HepG2 (cell line): ENCODE measurements around the gene IGF2BP3. TPM values are rescaled to one million over a fixed set of nuclear protein-coding genes. Genes with fewer than 3 reads are reported as not detected.

Experiments used
- DMAP1 ChIP-seq: IDR thresholded peaks from 2 replicates; pipeline ENCODE4 v1.6.1; 2016
- GFI1 ChIP-seq: sonication (generic); formaldehyde crosslinking; IDR thresholded peaks from 2 replicates; pipeline ENCODE4 v1.5.0; 2020; ENCODE audit warnings: missing genetic modification reagents, mild to moderate bottlenecking, borderline replicate concordance
- GPN1 ChIP-seq: sonication (generic); formaldehyde crosslinking; IDR thresholded peaks from 2 replicates; pipeline ENCODE4 v1.5.1; 2020; ENCODE audit warnings: missing genetic modification reagents, borderline replicate concordance
- KLF13 ChIP-seq: sonication (generic); formaldehyde crosslinking; IDR thresholded peaks from 2 replicates; pipeline ENCODE4 v1.4.0; 2020; ENCODE audit warnings: mild to moderate bottlenecking, missing genetic modification reagents
- PPARG ChIP-seq: conservative IDR thresholded peaks from 2 replicates; pipeline ENCODE4 v1.6.1; 2016; ENCODE audit warnings: missing biosample characterization, missing genetic modification reagents
- polyA plus RNA-seq, 8 experiments: library from polyadenylated mRNA; depleted of rRNA in 3 of 8; stranded (reverse) in 7 of 8; unstranded in 1 of 8; fragments of >200 nt; fragmentation: Illumina TruSeq in 4 of 8; extraction: Trizol in 4 of 8; gene quantifications; 2 replicates each; pipeline versions ENCODE4 v1.2.1 to v1.2.3, GENCODE V29; 2011 to 2016; ENCODE audit warnings: low read depth in 4 of 8, missing spikeins in 1 of 8, mixed read lengths in 1 of 8; ENCODE audit not compliant: insufficient read depth in 1 of 8
- total RNA-seq, 5 experiments: library from RNA; depleted of rRNA; stranded (reverse); fragments of >200 nt; fragmentation: Illumina TruSeq; extraction: Trizol; gene quantifications; 2 replicates each; pipeline ENCODE4 v1.2.3, GENCODE V29; 2016; ENCODE audit warnings: low read depth in 1 of 5
- TF ChIP-seq, protein P1 (sequence below): sonication (generic); formaldehyde crosslinking; IDR thresholded peaks from 2 replicates; pipeline ENCODE4 v1.4.0; 2020; ENCODE audit warnings: mild to moderate bottlenecking, missing genetic modification reagents, borderline replicate concordance
- TF ChIP-seq, protein P2 (sequence below): sonication (generic); formaldehyde crosslinking; IDR thresholded peaks from 2 replicates; pipeline ENCODE4 v1.5.1; 2020; ENCODE audit warnings: mild to moderate bottlenecking, missing genetic modification reagents, moderate library complexity
- TF ChIP-seq, protein P3 (sequence below): sonication (generic); formaldehyde crosslinking; IDR thresholded peaks from 2 replicates; pipeline ENCODE4 v1.4.0; 2020; ENCODE audit warnings: mild to moderate bottlenecking, missing genetic modification reagents
- TF ChIP-seq, protein P4 (sequence below): IDR thresholded peaks from 2 replicates; pipeline ENCODE4 v1.6.1; 2016; ENCODE audit warnings: mild to moderate bottlenecking
- TF ChIP-seq, protein P5 (sequence below): sonication (generic); formaldehyde crosslinking; IDR thresholded peaks from 2 replicates; pipeline ENCODE4 v1.4.0; 2020; ENCODE audit warnings: missing genetic modification reagents
- TF ChIP-seq, protein P6 (sequence below): sonication (generic); formaldehyde crosslinking; IDR thresholded peaks from 2 replicates; pipeline ENCODE4 v1.4.0; 2020; ENCODE audit warnings: missing genetic modification reagents, borderline replicate concordance
- TF ChIP-seq, protein P7 (sequence below): sonication (generic); formaldehyde crosslinking; IDR thresholded peaks from 2 replicates; pipeline ENCODE4 v1.5.0; 2020; ENCODE audit warnings: missing genetic modification reagents, mild to moderate bottlenecking, borderline replicate concordance

IGF2BP3 gene
- total and polyA plus RNA-seq, 2 of the 13 experiments (the other 11 are each of a cell fraction or from before 2014, with no cell fraction given): 37.7 to 39.5 TPM

DNA sequence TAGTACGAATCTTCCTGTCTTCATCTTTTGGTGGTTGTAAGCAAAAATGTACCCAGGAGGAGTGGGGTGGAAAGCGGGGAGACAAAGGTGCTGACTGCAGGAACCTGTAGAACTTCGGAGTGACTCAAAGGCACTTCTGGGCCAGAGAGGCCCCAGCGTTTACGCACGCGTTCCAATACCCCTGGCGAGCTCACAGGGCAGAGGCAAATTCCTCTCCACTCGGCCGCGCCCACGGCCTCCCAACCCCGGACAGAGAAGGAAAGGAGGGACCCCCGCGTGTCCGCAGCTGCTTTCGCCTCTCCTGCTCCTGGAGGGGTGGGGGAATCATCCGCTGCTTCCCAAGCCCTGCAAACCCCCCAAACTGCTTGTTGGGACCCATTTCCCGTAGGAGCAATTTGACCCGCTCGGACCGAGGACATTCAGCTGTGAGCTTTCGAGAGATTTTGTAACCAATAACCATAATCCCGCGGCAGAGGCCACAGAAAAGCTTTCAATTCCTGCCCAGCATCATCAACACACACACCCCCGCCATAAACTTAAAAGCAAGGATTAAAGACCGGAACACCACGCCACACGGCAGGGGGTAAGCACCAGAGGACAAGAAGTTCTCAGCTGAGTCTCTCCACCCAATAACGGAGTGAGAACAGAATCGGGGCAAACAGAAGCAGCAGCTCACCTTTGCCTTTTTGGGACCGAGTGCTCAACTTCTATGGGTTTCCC is 2.3 kb downstream of the IGF2BP3 start (continued):
- TF ChIP-seq, protein P1, sequence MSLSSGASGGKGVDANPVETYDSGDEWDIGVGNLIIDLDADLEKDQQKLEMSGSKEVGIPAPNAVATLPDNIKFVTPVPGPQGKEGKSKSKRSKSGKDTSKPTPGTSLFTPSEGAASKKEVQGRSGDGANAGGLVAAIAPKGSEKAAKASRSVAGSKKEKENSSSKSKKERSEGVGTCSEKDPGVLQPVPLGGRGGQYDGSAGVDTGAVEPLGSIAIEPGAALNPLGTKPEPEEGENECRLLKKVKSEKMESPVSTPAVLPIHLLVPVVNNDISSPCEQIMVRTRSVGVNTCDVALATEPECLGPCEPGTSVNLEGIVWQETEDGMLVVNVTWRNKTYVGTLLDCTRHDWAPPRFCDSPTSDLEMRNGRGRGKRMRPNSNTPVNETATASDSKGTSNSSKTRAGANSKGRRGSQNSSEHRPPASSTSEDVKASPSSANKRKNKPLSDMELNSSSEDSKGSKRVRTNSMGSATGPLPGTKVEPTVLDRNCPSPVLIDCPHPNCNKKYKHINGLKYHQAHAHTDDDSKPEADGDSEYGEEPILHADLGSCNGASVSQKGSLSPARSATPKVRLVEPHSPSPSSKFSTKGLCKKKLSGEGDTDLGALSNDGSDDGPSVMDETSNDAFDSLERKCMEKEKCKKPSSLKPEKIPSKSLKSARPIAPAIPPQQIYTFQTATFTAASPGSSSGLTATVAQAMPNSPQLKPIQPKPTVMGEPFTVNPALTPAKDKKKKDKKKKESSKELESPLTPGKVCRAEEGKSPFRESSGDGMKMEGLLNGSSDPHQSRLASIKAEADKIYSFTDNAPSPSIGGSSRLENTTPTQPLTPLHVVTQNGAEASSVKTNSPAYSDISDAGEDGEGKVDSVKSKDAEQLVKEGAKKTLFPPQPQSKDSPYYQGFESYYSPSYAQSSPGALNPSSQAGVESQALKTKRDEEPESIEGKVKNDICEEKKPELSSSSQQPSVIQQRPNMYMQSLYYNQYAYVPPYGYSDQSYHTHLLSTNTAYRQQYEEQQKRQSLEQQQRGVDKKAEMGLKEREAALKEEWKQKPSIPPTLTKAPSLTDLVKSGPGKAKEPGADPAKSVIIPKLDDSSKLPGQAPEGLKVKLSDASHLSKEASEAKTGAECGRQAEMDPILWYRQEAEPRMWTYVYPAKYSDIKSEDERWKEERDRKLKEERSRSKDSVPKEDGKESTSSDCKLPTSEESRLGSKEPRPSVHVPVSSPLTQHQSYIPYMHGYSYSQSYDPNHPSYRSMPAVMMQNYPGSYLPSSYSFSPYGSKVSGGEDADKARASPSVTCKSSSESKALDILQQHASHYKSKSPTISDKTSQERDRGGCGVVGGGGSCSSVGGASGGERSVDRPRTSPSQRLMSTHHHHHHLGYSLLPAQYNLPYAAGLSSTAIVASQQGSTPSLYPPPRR: 0 out of 2 replicates have a peak, but pooled peaks have one; percentile 21
- TF ChIP-seq, protein P2, sequence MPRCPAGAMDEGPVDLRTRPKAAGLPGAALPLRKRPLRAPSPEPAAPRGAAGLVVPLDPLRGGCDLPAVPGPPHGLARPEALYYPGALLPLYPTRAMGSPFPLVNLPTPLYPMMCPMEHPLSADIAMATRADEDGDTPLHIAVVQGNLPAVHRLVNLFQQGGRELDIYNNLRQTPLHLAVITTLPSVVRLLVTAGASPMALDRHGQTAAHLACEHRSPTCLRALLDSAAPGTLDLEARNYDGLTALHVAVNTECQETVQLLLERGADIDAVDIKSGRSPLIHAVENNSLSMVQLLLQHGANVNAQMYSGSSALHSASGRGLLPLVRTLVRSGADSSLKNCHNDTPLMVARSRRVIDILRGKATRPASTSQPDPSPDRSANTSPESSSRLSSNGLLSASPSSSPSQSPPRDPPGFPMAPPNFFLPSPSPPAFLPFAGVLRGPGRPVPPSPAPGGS: 0 out of 2 replicates have a peak, but pooled peaks have one; percentile 31
- TF ChIP-seq GPN1 (CRISPR knock-in tag) (no peak), GFI1 (no peak), KLF13 (CRISPR knock-in tag) (no peak), DMAP1 (CRISPR knock-in tag) (0 out of 2 replicates have a peak, but pooled peaks have one; percentile 32), PPARG (CRISPR knock-in tag) (0 out of 2 replicates have a peak, but pooled peaks have one; percentile 7)
- TF ChIP-seq, protein P3, sequence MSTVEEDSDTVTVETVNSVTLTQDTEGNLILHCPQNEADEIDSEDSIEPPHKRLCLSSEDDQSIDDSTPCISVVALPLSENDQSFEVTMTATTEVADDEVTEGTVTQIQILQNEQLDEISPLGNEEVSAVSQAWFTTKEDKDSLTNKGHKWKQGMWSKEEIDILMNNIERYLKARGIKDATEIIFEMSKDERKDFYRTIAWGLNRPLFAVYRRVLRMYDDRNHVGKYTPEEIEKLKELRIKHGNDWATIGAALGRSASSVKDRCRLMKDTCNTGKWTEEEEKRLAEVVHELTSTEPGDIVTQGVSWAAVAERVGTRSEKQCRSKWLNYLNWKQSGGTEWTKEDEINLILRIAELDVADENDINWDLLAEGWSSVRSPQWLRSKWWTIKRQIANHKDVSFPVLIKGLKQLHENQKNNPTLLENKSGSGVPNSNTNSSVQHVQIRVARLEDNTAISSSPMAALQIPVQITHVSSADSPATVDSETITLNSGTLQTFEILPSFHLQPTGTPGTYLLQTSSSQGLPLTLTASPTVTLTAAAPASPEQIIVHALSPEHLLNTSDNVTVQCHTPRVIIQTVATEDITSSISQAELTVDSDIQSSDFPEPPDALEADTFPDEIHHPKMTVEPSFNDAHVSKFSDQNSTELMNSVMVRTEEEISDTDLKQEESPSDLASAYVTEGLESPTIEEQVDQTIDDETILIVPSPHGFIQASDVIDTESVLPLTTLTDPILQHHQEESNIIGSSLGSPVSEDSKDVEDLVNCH (CRISPR knock-in tag): no peak
- TF ChIP-seq, protein P4, sequence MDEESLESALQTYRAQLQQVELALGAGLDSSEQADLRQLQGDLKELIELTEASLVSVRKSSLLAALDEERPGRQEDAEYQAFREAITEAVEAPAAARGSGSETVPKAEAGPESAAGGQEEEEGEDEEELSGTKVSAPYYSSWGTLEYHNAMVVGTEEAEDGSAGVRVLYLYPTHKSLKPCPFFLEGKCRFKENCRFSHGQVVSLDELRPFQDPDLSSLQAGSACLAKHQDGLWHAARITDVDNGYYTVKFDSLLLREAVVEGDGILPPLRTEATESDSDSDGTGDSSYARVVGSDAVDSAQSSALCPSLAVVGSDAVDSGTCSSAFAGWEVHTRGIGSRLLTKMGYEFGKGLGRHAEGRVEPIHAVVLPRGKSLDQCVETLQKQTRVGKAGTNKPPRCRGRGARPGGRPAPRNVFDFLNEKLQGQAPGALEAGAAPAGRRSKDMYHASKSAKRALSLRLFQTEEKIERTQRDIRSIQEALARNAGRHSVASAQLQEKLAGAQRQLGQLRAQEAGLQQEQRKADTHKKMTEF (CRISPR knock-in tag): no peak; the same call in 1 of the 2 replicates
- TF ChIP-seq, protein P5, sequence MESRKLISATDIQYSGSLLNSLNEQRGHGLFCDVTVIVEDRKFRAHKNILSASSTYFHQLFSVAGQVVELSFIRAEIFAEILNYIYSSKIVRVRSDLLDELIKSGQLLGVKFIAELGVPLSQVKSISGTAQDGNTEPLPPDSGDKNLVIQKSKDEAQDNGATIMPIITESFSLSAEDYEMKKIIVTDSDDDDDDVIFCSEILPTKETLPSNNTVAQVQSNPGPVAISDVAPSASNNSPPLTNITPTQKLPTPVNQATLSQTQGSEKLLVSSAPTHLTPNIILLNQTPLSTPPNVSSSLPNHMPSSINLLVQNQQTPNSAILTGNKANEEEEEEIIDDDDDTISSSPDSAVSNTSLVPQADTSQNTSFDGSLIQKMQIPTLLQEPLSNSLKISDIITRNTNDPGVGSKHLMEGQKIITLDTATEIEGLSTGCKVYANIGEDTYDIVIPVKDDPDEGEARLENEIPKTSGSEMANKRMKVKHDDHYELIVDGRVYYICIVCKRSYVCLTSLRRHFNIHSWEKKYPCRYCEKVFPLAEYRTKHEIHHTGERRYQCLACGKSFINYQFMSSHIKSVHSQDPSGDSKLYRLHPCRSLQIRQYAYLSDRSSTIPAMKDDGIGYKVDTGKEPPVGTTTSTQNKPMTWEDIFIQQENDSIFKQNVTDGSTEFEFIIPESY (CRISPR knock-in tag): no peak
- TF ChIP-seq, protein P6, sequence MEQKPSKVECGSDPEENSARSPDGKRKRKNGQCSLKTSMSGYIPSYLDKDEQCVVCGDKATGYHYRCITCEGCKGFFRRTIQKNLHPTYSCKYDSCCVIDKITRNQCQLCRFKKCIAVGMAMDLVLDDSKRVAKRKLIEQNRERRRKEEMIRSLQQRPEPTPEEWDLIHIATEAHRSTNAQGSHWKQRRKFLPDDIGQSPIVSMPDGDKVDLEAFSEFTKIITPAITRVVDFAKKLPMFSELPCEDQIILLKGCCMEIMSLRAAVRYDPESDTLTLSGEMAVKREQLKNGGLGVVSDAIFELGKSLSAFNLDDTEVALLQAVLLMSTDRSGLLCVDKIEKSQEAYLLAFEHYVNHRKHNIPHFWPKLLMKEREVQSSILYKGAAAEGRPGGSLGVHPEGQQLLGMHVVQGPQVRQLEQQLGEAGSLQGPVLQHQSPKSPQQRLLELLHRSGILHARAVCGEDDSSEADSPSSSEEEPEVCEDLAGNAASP (CRISPR knock-in tag): 0 out of 2 replicates have a peak, but pooled peaks have one; percentile 20
- TF ChIP-seq, protein P7, sequence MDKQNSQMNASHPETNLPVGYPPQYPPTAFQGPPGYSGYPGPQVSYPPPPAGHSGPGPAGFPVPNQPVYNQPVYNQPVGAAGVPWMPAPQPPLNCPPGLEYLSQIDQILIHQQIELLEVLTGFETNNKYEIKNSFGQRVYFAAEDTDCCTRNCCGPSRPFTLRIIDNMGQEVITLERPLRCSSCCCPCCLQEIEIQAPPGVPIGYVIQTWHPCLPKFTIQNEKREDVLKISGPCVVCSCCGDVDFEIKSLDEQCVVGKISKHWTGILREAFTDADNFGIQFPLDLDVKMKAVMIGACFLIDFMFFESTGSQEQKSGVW (CRISPR knock-in tag): 0 out of 2 replicates have a peak, but pooled peaks have one; percentile 17
